HG02981 (cell line): ENCODE data around the gene KRT8.
"Not testable (repeated sequence)": the region's sequence is repeated elsewhere in the genome, so short reads cannot be mapped to it uniquely, and the experiment has no call there.

Experiments used
- ATAC-seq: cut with Tn5 transposase; IDR thresholded peaks from one replicate; pipeline ENCODE4 v1.9.1; 2021; ENCODE audit warnings: mild to moderate bottlenecking, moderate library complexity; ENCODE audit not compliant: unreplicated experiment

KRT8 gene

GRCh38 chr12:52876372-52876771, 28.5 kb downstream of the KRT8 start:
- no peak for ATAC-seq

GRCh38 chr12:52874573-52875435, 30.1 kb downstream of the KRT8 start:
- no peak for ATAC-seq

GRCh38 chr12:52873832-52874572, 30.9 kb downstream of the KRT8 start:
- ATAC-seq, result no peak

GRCh38 chr12:52873513-52873831, 31.4 kb downstream of the KRT8 start:
- ATAC-seq, result no peak

- no peak for ATAC-seq
These were observed 32.1 kb downstream of the KRT8 start for GRCh38 chr12:52872644-52873389.

GRCh38 chr12:52871291-52872039, 33.4 kb downstream of the KRT8 start:
- no peak for ATAC-seq

GRCh38 chr12:52870361-52871290, 34.2 kb downstream of the KRT8 start:
- peak; percentile 64 for ATAC-seq

- no peak for ATAC-seq
These were observed 37.2 kb downstream of the KRT8 start for GRCh38 chr12:52867642-52868041.

GRCh38 chr12:52867152-52867551, 37.7 kb downstream of the KRT8 start:
- no peak for ATAC-seq

- no peak for ATAC-seq
These were observed 39.6 kb downstream of the KRT8 start for GRCh38 chr12:52865090-52865944.

GRCh38 chr12:52862023-52862422, 42.9 kb downstream of the KRT8 start:
- ATAC-seq, result no peak

- ATAC-seq, result no peak
These were observed 43.4 kb downstream of the KRT8 start for GRCh38 chr12:52861511-52861910.

GRCh38 chr12:52860102-52860823, 44.6 kb downstream of the KRT8 start:
- no peak for ATAC-seq

GRCh38 chr12:52857500-52857899, 47.4 kb downstream of the KRT8 start:
- ATAC-seq, result no peak

- ATAC-seq, result no peak
These were observed 48.1 kb downstream of the KRT8 start for GRCh38 chr12:52856787-52857186.

- ATAC-seq, result not testable (repeated sequence)
These were observed 48.8 kb downstream of the KRT8 start for GRCh38 chr12:52856077-52856476.

- no peak for ATAC-seq
These were observed 53.1 kb downstream of the KRT8 start for GRCh38 chr12:52851787-52852186.

GRCh38 chr12:52850681-52851080, 54.2 kb downstream of the KRT8 start:
- no peak for ATAC-seq
